AG08396 (cell line): ENCODE data around the gene RASA1.

Experiments used
- DNase-seq: peaks from one replicate; pipeline ENCODE4 v3.0.0; 2012; ENCODE audit warnings: low spot score, mixed read lengths

RASA1 gene

GRCh38 chr5:87403899-87404298 lies 136.2 kb downstream of the RASA1 start:
- no peak for DNase-seq

GRCh38 chr5:87404359-87404758 lies 136.7 kb downstream of the RASA1 start:
- DNase-seq, result no peak

- DNase-seq, result no peak
Observed at GRCh38 chr5:87405472-87406155, 137.9 kb downstream of the RASA1 start.

GRCh38 chr5:87408204-87408603 lies 140.5 kb downstream of the RASA1 start:
- no peak for DNase-seq

GRCh38 chr5:87410931-87411330 lies 143.2 kb downstream of the RASA1 start:
- peak; percentile 18 for DNase-seq

GRCh38 chr5:87411586-87411972 lies 143.9 kb downstream of the RASA1 start:
- no peak for DNase-seq

- DNase-seq, result peak; percentile 7
Observed at GRCh38 chr5:87411973-87412629, 144.4 kb downstream of the RASA1 start.

- peak; percentile 93 for DNase-seq
Observed at GRCh38 chr5:87412630-87413342, 145.1 kb downstream of the RASA1 start, which contains the start of gene CCNH. Gene CCNH, minus strand, starts transcription at chr5:87412930. Its CDS starts 136 bp downstream, at chr5:87412794.

GRCh38 chr5:87413343-87413645 lies 145.6 kb downstream of the RASA1 start:
- DNase-seq, result no peak

- no peak for DNase-seq
Observed at GRCh38 chr5:87418506-87418905, 150.8 kb downstream of the RASA1 start.

GRCh38 chr5:87421307-87421706 lies 153.6 kb downstream of the RASA1 start:
- no peak for DNase-seq

- no peak for DNase-seq
Observed at GRCh38 chr5:87423755-87424154, 156.1 kb downstream of the RASA1 start.

- no peak for DNase-seq
Observed at GRCh38 chr5:87430863-87431457, 163.3 kb downstream of the RASA1 start.

- DNase-seq, result no peak
Observed at GRCh38 chr5:87432460-87432859, 164.8 kb downstream of the RASA1 start.

GRCh38 chr5:87433945-87434344 lies 166.3 kb downstream of the RASA1 start:
- no peak for DNase-seq

GRCh38 chr5:87434461-87434860 lies 166.8 kb downstream of the RASA1 start:
- DNase-seq, result no peak

- DNase-seq, result no peak
Observed at GRCh38 chr5:87435144-87435694, 167.5 kb downstream of the RASA1 start.

GRCh38 chr5:87437724-87438123 lies 170.0 kb downstream of the RASA1 start:
- DNase-seq, result no peak

- DNase-seq, result no peak
Observed at GRCh38 chr5:87438231-87438630, 170.5 kb downstream of the RASA1 start.
